Pancreas (tissue), 10 donors: ENCODE data around the gene AP1G1. TPM values are rescaled to one million over a fixed set of nuclear protein-coding genes. Genes with fewer than 3 reads are reported as not detected.

Source experiments
- ATAC-seq, 4 donors: fragments of 200-7000 bp; cut with Tn5 transposase; one replicate each; pipeline versions ENCODE4 v1.8.0 to v1.9.1; 2020; ENCODE audit warnings: mild to moderate bottlenecking in 4 of 4, moderate library complexity in 4 of 4
- DNase-seq, 6 donors: peaks; one replicate each; pipeline ENCODE4 v3.0.0-alpha.2; 2020
- FAIRE-seq: peaks from 2 replicates; lab custom pipeline; 2012; peaks lifted over from hg19 to GRCh38; lab: Jason Lieb, UNC
- H3K27ac ChIP-seq, 4 donors: fragments of 200-600 bp; sonication (generic); 1 replicate in 3 of 4; 2 replicates in 1 of 4; pipeline versions ENCODE4 v1.5.0 to v1.8.0; 2020
- H3K27me3 ChIP-seq, 4 donors: fragments of 200-600 bp; one replicate each; pipeline ENCODE4 v1.8.0; 2021
- H3K36me3 ChIP-seq, 3 donors: fragments of 200-600 bp; sonication (generic) in 1 of 3; one replicate each; pipeline versions ENCODE4 v1.5.0 to v1.8.0; 2020 to 2021
- H3K4me1 ChIP-seq, 3 donors: fragments of 200-600 bp; one replicate each; pipeline ENCODE4 v1.8.0; 2021
- H3K4me3 ChIP-seq, 4 donors: fragments of 200-600 bp; sonication (generic) in 2 of 4; one replicate each; pipeline versions ENCODE4 v1.5.0 to v1.8.0; 2020 to 2021
- H3K9me3 ChIP-seq, 4 donors: fragments of 200-600 bp; one replicate each; pipeline ENCODE4 v1.8.0; 2021
- WGBS, 2 donors: extraction: QIAGEN DNeasy Blood & Tissue Kit; methylation state at CpG; one replicate each; pipeline ENCODE4 v1.1.7; 2013; 5-methylcytosine and 5-hydroxymethylcytosine counted together
- intact Hi-C, 3 donors: fragments of 100-400 bp; cut with DNase I; formaldehyde crosslinking; loops; one replicate each; pipeline versions ENCODE4 v1.11.1 to v1.14.2; 2022
- polyA plus RNA-seq, 2 donors: library from polyadenylated mRNA; stranded (reverse); fragments of 200-250 nt; gene quantifications; one replicate each; pipeline ENCODE4 v1.2.3, GENCODE V29; 2013
- total RNA-seq, 6 donors: library from RNA; stranded (reverse); fragmentation: NEBNext Ultra II Directional in 4 of 6; extraction: Animal tissue kit (Norgen Biotek cat#: 25700) in 4 of 6; gene quantifications; one replicate each; pipeline versions ENCODE4 v1.2.1 to v1.2.4, GENCODE V29; 2021 to 2023
- TF ChIP-seq, protein P1 (sequence below), 4 donors: fragments of 200-600 bp; sonication (generic) in 3 of 4; IDR thresholded peaks; one replicate each; pipeline versions ENCODE4 v1.5.0 to v1.8.0; 2021; ENCODE audit warnings: antibody characterized with exemption in 4 of 4
- donor health status: healthy with polysubstance abuse.
- donor health status: DM: no; HTN: no; CAD: no; lungs with moderate emphysema.
- donor health status: DM: no; HTN: no; CAD: no.
- donor health status: control.
- donor health status: control.
- donor health status: Bipolar disorder and iron deficiency.
- donor health status: DM: yes; HTN: yes; CAD: no.
- donor health status: DM: no; HTN: no; CAD: no.
- donor health status: DM: no; HTN: no; CAD: no.
- donor health status: DM: yes; HTN: yes; CAD: no.

Gene AP1G1
- total and polyA plus RNA-seq, 8 donors: 15.3 to 50.8 (median 34.5) TPM

DNA sequence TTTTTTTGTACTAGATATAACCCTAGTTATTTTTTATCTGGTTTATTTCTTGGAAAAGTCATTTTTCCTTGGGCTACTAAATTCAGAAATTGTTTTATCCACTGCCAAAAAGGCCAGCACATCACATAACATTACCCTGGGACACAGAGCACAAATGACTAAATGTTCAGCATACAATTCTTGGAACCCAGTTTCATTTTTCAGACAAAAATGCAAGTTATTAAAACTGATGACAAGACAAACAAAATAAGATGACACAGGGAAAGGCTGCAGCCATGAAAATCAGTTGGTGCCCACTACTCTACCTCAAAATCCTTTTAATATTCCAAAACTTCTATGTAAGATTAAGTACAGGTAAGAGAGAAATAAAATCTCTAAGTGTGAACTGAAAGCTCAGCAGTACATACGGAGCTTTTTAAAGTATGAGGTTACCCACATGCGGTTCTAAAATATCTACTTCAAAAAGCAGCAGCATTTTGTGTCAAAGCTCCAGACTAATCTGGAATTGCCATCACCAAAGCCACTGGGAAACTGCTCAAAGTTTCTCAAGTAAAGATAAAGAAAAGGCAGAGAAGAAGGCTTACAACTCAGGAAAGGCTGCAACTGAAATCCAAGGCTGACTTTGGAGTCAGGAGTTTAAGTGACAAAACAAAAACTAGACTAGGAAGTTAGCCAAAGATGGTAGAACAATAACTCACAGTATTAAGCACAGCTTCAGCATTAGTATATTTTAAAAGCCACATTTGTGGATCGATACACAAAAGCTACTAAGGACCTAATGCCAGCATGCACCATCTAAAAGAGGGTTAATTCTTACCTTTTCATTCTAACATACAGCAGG is 41.4 kb downstream of the AP1G1 start:
- Histone ChIP-seq H3K4me1 (no peaks in the 10 kb centered on the region), H3K36me3 (peaks cover 0 to 34% (median 0%) of the 10 kb centered on the region in 3 donors), H3K4me3 (no peak overlapping the region), H3K27ac (no peak overlapping the region), H3K9me3 (no peaks in the 10 kb centered on the region), H3K27me3 (no peaks in the 10 kb centered on the region)
- 59 to 65% methylated on average over 3 of the region's 3 CpGs for WGBS, 2 donors
- TF ChIP-seq, protein P1, sequence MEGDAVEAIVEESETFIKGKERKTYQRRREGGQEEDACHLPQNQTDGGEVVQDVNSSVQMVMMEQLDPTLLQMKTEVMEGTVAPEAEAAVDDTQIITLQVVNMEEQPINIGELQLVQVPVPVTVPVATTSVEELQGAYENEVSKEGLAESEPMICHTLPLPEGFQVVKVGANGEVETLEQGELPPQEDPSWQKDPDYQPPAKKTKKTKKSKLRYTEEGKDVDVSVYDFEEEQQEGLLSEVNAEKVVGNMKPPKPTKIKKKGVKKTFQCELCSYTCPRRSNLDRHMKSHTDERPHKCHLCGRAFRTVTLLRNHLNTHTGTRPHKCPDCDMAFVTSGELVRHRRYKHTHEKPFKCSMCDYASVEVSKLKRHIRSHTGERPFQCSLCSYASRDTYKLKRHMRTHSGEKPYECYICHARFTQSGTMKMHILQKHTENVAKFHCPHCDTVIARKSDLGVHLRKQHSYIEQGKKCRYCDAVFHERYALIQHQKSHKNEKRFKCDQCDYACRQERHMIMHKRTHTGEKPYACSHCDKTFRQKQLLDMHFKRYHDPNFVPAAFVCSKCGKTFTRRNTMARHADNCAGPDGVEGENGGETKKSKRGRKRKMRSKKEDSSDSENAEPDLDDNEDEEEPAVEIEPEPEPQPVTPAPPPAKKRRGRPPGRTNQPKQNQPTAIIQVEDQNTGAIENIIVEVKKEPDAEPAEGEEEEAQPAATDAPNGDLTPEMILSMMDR (IDR thresholded peaks at IDR 0.05): no peak
- no peak for DNase-seq
- FAIRE-seq: no peak
- intact Hi-C loops: no loop called here
- peak in 2 of 4 donors; percentile 15 to 35 for ATAC-seq

DNA sequence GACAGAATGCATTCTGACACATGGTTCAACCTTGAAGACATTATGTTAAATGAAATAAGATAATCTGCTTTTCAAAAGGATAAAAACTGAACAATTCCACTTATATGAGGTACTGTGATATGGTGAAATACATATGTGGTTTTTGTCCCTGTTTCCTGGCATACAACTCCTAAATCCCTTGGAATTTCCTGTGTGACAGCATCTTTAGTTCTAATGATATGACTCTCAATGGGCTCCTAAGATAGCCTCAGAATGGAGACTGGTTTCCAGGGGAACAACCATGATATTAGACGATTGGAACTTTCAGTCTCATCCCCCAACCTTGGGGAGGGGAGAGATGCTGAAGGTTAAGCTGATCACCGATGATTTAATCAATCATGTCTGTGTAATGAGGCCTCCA is 46.4 kb downstream of the AP1G1 start:
- no peaks in the 10 kb centered on the region for H3K27me3 ChIP-seq
- H3K36me3 ChIP-seq: peaks cover 0 to 38% (median 3%) of the 10 kb centered on the region in 3 donors
- FAIRE-seq (no peak), DNase-seq (no peak), ATAC-seq (no peak)
- H3K9me3 ChIP-seq: no peaks in the 10 kb centered on the region
- no peaks in the 10 kb centered on the region for H3K4me1 ChIP-seq
- WGBS, 2 donors: 79 to 87% methylated on average over 2 of the region's 2 CpGs
- H3K27ac ChIP-seq: no peak overlapping the region
- intact Hi-C loops: no loop called here
- TF ChIP-seq, protein P1 (IDR thresholded peaks at IDR 0.05): no peak
- H3K4me3 ChIP-seq: no peak overlapping the region

DNA sequence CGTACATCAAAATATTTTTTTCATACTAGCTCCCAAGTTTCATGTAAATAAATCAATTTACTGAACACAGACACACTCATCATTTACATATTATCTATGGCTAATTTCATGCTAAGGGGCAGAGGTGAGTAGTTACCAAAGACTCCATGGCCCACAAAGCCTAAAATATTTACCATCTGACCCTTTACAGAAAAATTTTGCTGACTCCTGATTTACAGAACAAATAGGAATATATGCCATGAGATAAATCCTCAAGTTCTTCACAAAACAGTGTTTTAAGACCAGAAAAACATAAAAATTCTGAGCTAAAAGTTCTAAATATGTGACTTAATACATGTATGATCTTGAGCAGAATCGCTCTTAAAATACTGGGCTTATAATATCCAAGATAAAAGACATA is 47.5 kb downstream of the AP1G1 start:
- H3K4me1 ChIP-seq: no peaks in the 10 kb centered on the region
- 97 to 98% methylated on average over 2 of the region's 2 CpGs for WGBS, 2 donors
- ATAC-seq (no peak), FAIRE-seq (no peak), DNase-seq (no peak)
- H3K36me3 ChIP-seq: peaks cover 0 to 40% (median 3%) of the 10 kb centered on the region in 3 donors
- H3K27ac ChIP-seq: no peak overlapping the region
- TF ChIP-seq, protein P1 (IDR thresholded peaks at IDR 0.05): no peak
- H3K27me3 ChIP-seq: no peaks in the 10 kb centered on the region
- no peaks in the 10 kb centered on the region for H3K9me3 ChIP-seq
- intact Hi-C loops: no loop called here
- no peak overlapping the region for H3K4me3 ChIP-seq

DNA sequence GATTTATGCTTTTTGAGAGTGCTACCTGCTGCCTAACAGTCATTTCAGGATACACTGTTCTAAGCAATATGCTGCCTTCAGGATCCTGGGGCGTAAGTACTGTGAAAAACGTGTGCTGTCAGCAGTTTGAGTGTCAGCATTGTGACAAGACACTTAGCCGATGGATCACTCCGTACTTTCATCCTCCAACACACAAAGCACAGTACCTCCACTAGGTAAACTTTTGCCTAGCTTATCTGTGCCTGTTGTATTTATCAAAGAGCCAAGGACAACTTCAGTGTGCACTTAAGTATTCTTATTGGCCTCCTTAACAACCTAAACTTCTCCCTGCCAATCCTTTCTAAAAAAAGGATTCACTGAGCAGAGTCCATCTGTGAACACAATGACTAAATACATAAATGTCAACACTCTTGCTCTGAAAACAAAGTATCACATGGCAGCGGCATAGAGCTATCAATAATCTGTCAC is 50.3 kb downstream of the AP1G1 start:
- TF ChIP-seq, protein P1 (IDR thresholded peaks at IDR 0.05): no peak
- Histone ChIP-seq H3K4me1 (no peaks in the 10 kb centered on the region), H3K4me3 (no peak overlapping the region), H3K36me3 (peaks cover 0 to 54% (median 25%) of the 10 kb centered on the region in 3 donors), H3K27me3 (no peaks in the 10 kb centered on the region), H3K9me3 (no peaks in the 10 kb centered on the region), H3K27ac (no peak overlapping the region)
- ATAC-seq: peak in 2 of 4 donors; percentile 40 to 64
- DNase-seq: no peak
- 39 to 41% methylated on average over 5 of the region's 5 CpGs for WGBS, 2 donors
- intact Hi-C loops: no loop called here
- FAIRE-seq: no peak

DNA sequence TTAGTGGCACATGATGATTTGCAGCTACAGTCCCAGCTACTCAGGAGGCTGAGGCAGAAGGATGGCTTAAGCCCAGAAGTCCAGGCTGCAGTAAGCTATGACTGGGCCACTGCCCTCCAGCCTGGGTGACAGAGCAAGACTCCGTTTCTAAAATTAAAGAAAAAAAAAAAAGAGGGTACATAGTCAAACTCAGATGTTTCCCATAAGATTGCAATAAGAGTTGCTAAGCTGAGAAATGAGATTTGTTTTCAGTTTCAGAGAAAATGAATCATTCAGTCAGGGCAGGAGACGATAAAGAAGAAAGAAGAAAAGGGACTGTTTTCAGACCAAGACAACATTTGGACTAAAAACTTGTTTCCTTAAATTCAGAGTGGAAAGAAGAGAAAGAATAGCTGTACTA is 54.0 kb downstream of the AP1G1 start:
- DNase-seq (no peak), ATAC-seq (no peak), FAIRE-seq (no peak)
- TF ChIP-seq, protein P1 (IDR thresholded peaks at IDR 0.05): no peak
- Histone ChIP-seq H3K4me3 (no peak overlapping the region), H3K9me3 (no peaks in the 10 kb centered on the region), H3K27ac (no peak overlapping the region), H3K27me3 (no peaks in the 10 kb centered on the region), H3K36me3 (peaks cover 0 to 48% (median 25%) of the 10 kb centered on the region in 3 donors), H3K4me1 (no peaks in the 10 kb centered on the region)
- intact Hi-C loops: no loop called here
- WGBS, 2 donors: 78 to 79% methylated on average over 2 of the region's 2 CpGs
